GM18505 (cell line): Measurements from ENCODE around the gene COX20.
A peak's percentile ranks its signal among the peaks of the same experiment; 100 is the strongest.

Experiments
- ATAC-seq: cut with Tn5 transposase; IDR thresholded peaks from one replicate; pipeline ENCODE4 v1.9.1; 2021; ENCODE audit not compliant: unreplicated experiment
- POLR2A ChIP-seq: IDR thresholded peaks from 4 replicates; pipeline ENCODE4 v1.6.1; 2011; ENCODE audit warnings: borderline replicate concordance; ENCODE audit not compliant: insufficient read depth, insufficient read length; ENCODE audit errors: extremely low read depth

Gene COX20

DNA sequence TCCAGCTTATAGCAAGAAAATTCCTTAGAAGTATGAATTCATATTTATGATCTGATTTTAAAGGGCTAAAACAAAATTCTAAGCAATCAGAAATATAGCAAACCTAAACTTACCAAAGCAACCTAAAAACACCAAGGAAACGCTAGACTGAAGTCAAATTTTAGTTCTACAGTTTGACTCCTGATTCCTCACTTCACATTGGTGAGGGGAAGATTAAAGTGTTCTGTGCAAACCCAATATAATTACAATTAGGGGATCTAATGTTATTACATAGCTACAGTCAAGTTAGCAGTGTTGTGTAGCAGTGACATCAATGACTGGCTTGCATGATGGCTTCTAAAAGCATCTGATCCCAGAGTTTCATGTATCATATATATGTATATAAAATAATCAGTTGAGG is 17.2 kb downstream of the COX20 start:
- ATAC-seq = no peak
- no peak for TF ChIP-seq POLR2A

DNA sequence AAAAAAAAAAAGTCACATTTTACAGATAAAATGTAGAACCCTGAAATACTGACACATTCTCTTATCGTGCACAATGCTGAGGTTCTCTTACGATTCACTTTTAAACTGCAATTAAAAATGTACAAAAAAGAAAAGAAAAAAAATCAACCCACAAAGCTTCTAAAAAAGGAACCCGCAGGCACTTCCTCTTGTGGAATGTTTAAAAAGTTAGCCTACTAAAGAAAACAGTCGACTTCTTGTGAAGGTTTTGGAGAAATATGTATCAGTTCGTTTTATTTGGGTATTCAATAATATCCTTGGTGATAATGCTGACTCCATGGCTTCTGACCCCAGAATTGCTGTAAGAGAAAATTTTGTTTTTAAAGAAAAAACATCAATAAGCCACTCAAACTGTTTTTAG is 18.7 kb downstream of the COX20 start:
- ATAC-seq = no peak
- no peak for TF ChIP-seq POLR2A

DNA sequence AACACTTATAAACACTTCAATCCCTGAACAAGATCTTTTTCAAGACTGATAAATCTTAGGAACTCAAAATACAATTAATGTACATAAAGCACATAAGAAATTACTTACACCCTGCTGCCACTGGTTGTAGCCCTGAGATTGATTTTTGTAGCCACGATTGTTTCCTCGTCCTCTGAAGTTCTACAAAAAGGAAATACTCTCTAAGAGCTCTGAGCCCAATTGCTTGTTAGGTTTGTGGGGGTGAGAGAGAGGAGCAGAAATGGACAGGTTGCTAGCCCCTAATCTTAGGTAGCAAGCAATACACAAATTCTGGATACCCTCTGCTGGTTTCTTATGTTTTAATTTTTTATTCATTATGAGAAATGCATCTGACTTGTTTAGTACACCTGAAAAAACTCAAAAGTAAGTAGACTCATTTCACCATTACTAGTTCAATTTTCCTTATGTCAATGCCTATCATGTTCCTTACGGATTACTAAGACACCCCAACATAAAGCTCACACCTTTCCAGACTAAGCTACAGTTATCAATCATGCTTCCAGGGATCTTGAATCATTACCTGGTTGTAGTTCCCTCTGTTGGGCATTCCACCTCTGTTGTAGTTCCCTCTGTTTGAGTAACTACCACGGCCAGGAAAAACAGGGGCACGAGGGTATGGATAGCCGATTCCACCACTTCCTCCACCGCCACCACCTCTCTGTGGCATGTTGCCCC is 19.6 kb downstream of the COX20 start:
- no peak for ATAC-seq
- no peak for TF ChIP-seq POLR2A

DNA sequence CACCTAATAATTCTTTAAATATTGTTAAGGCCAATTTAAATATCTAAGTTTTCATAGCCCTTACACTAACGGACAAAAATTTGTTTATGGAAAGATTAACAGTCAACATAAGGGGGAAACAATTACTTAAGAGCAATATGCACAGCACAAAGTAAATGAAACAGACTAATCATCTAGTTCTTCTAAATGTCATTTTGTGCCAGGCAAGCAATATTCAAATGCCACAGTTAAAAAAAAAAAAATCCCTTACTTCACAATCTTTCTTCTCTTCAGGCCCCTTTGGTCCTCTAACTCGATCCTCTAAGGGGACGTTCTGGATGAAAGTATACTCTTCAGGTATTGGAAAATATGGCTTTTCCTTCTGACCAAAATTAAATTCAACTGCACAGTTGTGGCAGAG is 22.3 kb downstream of the COX20 start:
- no peak for ATAC-seq
- TF ChIP-seq POLR2A = no peak

DNA sequence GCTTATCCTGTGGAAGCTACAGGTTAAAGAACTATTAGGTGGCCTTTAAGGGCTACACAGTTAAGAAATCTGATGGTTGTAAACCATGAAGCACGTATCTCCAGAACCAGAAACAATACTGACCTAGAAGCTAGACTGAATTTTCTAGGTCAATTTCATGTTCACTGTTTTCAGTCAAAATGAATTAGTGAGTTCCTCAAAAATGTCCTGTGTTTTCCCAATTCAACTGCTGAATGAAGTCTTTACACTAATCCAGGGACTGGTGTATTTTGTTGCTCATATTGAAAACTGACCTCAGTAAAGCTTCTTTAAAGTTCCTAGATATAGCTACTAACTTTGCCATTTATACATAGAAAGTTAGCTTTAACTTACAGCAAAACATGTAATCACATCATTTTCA is 22.9 kb downstream of the COX20 start:
- ATAC-seq = no peak
- TF ChIP-seq POLR2A = no peak

DNA sequence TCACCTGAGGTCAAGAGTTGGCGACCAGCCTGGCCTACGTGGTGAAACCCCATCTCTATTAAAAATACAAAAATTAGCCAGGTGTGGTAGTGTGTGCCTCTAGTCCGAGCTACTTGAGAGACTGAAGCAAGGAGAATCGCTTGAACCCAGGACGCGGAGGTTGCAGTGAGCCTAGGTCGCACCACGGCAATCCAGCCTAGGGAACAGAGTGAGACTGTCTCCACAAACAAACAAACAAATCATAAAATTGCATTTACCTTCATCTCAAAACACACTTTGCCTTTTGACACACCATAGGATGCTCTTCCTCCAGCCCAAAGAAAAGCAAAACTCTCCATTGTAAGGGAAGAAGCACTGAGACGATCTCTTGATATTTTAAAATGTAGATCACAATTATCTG is 24.6 kb downstream of the COX20 start:
- no peak for TF ChIP-seq POLR2A
- ATAC-seq = no peak

DNA sequence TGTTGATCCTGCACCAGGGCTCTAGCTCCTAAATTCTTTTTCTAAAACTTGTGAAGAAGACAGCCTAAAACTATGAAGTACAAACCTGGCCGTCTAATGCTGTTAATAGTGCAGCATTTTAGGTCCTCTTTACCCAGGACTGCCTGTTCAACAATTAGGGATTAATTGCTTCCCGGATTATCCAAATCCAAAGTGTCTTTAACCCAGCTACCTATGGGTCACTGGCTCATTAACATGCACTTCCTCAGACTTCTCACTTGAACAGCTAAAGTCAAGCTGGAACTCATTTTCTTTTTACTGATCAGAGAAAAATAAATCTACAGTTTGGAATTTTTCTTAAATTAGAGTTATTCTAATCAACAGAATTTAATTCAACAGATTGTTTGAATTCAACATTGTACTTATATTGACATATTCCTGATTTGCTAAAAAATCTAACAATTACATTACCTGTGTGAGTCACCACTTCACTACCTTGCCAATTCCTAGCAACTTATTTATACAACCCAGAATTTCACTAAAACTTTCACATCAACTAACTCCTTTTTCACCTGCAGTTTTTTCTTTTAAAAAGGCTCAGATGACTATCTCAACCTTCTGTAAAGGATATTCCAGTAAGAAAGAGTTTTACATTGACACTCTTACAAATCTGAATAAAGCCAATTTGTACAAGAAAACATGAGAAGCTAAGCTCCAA is 25.6 kb downstream of the COX20 start:
- no peak for TF ChIP-seq POLR2A
- ATAC-seq = no peak

DNA sequence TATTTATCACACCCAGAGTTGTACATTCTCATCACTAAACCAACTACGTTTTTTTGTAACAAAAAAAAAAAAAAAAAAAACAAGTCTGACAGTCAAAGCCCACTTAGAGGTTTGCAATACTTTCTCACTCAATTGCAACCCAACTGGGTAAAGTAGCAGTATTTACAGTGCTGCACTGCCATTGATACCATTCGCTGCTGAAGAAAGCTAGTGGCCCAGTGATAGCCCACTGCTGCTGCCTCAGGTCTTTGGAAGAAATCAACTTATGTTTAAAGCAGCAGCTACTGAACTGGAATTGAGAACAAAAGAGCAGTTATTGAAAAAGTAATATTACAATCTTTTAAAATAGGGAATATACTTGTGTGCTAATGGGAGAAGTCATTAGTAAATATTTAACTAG is 26.2 kb downstream of the COX20 start:
- TF ChIP-seq POLR2A = no peak
- no peak for ATAC-seq

DNA sequence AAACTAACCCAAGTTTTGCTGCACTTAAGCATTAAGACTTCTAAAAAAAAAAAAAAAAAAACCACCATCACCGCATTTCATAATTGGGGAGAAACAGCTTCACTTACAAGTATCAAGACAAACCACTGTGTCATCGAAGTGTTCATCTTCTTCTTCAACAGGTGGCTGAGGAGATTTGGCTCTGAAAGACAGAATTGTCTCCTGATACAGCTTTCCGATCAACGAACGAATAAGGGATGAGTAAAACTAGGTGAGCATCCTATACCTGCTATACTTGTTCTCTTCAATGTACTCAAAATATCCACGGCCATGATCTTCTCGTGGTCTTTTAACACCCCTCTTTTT is 26.9 kb downstream of the COX20 start:
- ATAC-seq = no peak
- TF ChIP-seq POLR2A = no peak

DNA sequence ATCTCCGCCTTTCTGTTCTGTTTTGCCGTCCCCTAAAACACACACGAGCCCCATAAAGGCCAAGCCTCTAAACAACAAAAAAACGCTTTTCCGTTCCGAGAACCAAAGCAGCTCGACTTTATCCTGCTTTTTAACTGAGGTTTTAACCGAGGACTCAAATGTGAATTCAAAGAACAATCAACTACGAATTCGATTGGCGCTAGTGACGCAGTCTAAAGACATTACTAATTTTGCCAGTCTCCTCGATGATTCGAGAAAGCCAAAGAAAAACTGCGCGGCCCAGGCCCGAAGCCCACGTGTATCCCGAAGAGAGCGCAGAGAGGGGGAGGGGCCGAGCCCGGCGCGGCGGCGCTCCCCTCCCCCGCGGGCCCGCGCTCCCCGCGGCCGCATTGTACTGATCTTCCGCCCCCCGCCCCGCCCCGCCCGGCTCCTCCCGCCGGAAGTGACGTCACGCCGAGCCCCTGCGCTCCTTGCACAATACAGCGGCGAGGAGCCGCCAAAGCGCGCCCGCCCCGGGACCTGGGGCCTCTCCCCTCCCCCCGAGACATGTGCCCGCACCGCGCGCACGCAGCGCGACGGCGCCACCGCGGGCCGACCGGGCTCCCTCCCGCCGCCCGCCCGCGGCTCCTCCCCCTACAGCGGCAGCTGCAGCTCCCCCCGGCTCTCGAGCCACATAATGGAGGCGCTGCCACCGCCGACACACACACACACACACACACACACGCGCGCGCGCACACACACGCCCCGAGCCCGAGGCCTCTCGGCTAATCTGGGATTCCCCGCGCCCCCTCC is 27.4 kb downstream of the COX20 start:
- ATAC-seq = peak; percentile 63

DNA sequence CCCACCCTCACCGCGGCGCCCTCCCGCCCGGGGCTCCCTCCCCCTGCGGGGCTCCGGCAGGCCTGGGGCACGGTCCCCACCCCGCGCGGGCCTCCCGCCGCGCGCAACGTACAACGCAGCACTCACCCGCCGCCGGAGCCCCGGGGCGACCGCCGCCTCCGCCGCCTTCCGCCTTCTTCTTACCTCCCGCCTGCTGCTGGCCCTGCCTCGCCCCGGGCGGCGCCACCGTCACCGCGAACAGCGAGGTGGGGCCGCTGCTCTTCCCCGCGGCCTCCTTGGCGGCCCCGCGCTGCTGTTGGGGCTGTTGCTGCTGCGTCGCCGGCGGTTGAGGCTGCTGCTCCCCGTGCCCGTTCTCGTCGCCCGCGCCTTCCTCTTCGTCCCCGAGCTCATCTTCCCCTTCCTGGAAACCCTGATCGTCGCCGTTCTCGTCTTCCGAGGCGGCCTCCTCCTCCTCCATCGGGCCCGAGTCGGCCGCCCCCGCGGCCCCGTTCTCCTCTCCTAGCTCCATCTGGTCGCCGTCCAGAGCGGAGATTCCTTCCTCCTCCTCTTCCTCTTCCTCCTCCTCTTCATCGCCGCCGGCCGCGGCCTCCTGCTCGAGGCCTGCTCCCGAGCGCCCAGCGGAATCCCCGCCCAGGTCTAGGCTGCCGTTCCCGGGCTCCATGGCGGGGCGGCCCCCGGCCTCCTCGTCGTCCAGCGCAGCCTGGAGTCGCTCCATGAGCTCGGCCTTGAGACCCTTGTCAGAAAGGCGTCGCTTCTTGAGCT is 28.2 kb downstream of the COX20 start:
- peak; percentile 17 for TF ChIP-seq POLR2A
- ATAC-seq = peak; percentile 1

More for the DNA sequence above, 27.4 kb downstream of the COX20 start:
- TF ChIP-seq POLR2A = peak; percentile 72

DNA sequence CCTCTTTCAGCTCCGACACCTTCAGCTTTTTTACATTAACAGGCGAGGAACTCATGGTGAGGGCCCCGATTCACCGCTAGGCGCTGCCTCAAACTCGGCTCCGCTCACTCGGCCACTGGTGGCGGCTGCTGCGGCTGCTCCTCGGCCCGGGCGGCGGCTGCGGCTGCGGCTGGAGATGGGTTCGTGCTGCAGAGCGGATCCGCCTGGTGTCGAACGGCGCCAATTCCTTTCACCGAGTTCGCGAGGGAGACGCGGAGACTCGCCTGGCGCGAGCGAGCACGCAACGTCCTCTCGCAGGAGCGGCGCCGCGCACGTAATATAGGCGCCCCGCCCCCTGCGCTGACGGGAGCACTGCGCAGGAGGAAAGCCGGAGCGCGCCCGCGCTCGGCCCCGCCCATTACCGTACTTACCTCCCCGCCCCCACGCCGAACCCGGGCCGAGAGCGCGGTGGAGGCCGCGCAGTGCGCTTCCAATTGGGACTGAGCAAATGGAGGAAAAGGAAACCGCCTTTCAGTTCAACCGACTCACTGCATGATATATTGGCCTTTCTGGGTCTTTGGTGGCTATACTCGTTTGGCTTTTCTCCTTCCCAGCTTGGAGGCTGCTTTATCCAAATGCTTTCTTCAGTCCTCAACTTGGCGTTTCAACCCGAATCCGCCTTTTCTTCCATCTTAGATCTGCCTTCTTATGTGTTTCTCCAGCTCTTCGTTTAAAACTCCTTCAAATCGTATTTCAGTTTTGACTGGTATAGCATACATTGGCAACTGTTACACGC is 29.0 kb downstream of the COX20 start, which contains the start of gene HNRNPU:
Gene HNRNPU (minus strand): TSS at position 291 of the 775 bp plus-strand sequence. CDS start 236 bp downstream, at position 55.
- ATAC-seq = peak; percentile 61

More for the DNA sequence above, 29.0 kb downstream of the COX20 start, which contains the start of gene HNRNPU:
- peak; percentile 95 for TF ChIP-seq POLR2A
